ENCODE data around the gene ARL8A. TPM values are rescaled to one million over a fixed set of nuclear protein-coding genes. Genes with fewer than 3 reads are reported as not detected.
A peak's percentile ranks its signal among the peaks of the same experiment; 100 is the strongest.

Gene ARL8A
- total RNA-seq, 3 donors from 2014 or later = 36.3 to 69.6 (median 41.2) TPM

- intact Hi-C loops (cut with DNase I, micrococcal nuclease) = loop anchor here (5.0 to 10.0 kb wide), 3 partner anchors 125 to 525 kb away; partner anchors contain the start of gene SYT2 (in 1 of the 2)
- Histone ChIP-seq H3K36me3 (ENCODE audit: low read depth) (no peaks in the 10 kb centered on the region), H3K4me3 (no peak overlapping the region), H3K9me3 (no peaks in the 10 kb centered on the region), H3K4me1 (ENCODE audit: low read depth) (peaks cover 5% of the 10 kb centered on the region)
- ATAC-seq (peak; percentile 23), DNase-seq (no peak)
- TF ChIP-seq, protein P1, sequence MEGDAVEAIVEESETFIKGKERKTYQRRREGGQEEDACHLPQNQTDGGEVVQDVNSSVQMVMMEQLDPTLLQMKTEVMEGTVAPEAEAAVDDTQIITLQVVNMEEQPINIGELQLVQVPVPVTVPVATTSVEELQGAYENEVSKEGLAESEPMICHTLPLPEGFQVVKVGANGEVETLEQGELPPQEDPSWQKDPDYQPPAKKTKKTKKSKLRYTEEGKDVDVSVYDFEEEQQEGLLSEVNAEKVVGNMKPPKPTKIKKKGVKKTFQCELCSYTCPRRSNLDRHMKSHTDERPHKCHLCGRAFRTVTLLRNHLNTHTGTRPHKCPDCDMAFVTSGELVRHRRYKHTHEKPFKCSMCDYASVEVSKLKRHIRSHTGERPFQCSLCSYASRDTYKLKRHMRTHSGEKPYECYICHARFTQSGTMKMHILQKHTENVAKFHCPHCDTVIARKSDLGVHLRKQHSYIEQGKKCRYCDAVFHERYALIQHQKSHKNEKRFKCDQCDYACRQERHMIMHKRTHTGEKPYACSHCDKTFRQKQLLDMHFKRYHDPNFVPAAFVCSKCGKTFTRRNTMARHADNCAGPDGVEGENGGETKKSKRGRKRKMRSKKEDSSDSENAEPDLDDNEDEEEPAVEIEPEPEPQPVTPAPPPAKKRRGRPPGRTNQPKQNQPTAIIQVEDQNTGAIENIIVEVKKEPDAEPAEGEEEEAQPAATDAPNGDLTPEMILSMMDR (IDR thresholded peaks at IDR 0.05) = no peak
Observed at GRCh38 chr1:202189918-202190715, 45.6 kb upstream of the ARL8A start.

GRCh38 chr1:202189001-202189790 lies 44.7 kb upstream of the ARL8A start:
- ATAC-seq (peak; percentile 63), DNase-seq (peak; percentile 74 to 91 (median 87))
- TF ChIP-seq, protein P1 (IDR thresholded peaks at IDR 0.05) = peak; percentile 83
- intact Hi-C loops (cut with DNase I, micrococcal nuclease) = loop anchor here (5.0 to 10.0 kb wide), 3 partner anchors 126 to 526 kb away; partner anchors contain the start of gene SYT2 (in 1 of the 2)
- Histone ChIP-seq H3K4me1 (ENCODE audit: low read depth) (peaks cover 5% of the 10 kb centered on the region), H3K9me3 (no peaks in the 10 kb centered on the region), H3K4me3 (no peak overlapping the region), H3K36me3 (ENCODE audit: low read depth) (no peaks in the 10 kb centered on the region)

GRCh38 chr1:202187697-202188407 lies 43.3 kb upstream of the ARL8A start:
- H3K4me3 ChIP-seq = no peak overlapping the region
- intact Hi-C loops (cut with DNase I, micrococcal nuclease) = loop anchor here (5.0 to 10.0 kb wide), 3 partner anchors 127 to 527 kb away; partner anchors contain the start of gene SYT2 (in 1 of the 2)

DNA sequence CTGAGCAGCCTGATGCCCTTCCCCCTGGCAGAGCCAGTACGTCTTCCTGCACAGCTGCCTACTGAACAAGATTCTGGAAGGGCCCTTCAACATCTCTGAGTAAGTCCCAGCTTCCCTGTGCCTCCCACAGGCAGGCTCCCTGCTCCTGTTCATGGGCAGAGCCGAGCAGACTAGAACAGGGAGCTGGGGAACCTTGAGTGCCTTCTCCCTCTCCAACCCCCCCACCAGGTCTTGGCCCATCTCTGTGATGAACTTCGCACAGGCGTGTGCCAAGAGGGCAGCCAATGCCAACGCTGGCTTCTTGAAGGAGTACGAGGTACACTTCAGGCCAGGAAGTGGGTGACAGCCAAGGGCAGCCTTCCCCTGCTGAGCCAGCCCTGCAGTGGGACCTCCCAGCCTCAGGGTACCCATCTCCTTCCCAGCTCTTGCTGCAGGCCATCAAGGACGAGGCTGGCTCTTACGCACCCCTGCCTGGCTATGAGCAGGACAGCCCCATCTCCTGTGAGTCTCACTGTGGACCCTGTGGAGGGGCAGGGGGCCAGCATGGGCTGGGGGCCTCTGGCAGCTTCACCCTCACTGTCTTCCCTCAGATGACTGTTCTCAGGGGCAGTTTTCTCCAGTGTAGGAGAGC lies 42.6 kb upstream of the ARL8A start:
- no peak overlapping the region for H3K4me3 ChIP-seq
- DNase-seq (peak in 2 of 3 donors; percentile 84 to 85), ATAC-seq (peak; percentile 72)
- intact Hi-C loops (cut with DNase I, micrococcal nuclease) = loop anchor here (5.0 to 10.0 kb wide), 3 partner anchors 128 to 528 kb away; partner anchors contain the start of gene SYT2 (in 1 of the 2)
- no peaks in the 10 kb centered on the region for H3K9me3 ChIP-seq
- TF ChIP-seq, protein P1 (IDR thresholded peaks at IDR 0.05) = no peak
- no peaks in the 10 kb centered on the region for H3K36me3 ChIP-seq (ENCODE audit: low read depth)
- H3K4me1 ChIP-seq (ENCODE audit: low read depth) = peaks cover 5% of the 10 kb centered on the region

More at GRCh38 chr1:202187697-202188407, 43.3 kb upstream of the ARL8A start:
- Histone ChIP-seq H3K4me1 (ENCODE audit: low read depth) (peaks cover 5% of the 10 kb centered on the region), H3K9me3 (no peaks in the 10 kb centered on the region), H3K36me3 (ENCODE audit: low read depth) (no peaks in the 10 kb centered on the region)
- no peak for ATAC-seq
- DNase-seq = no peak
- TF ChIP-seq, protein P1 (IDR thresholded peaks at IDR 0.05) = no peak
